RKO (cell line): Measurements from ENCODE around the gene ZNF385A.

Experiments used
- DNase-seq: peaks from one replicate; pipeline ENCODE4 v3.0.0-alpha.2; 2016; ENCODE audit warnings: low spot score

Gene ZNF385A

GRCh38 chr12:54392485-54393206 lies 8.1 kb upstream of the ZNF385A start:
- DNase-seq, result no peak

- DNase-seq, result no peak
Measured at GRCh38 chr12:54390668-54391551, 6.4 kb upstream of the ZNF385A start.

- no peak for DNase-seq
Measured at GRCh38 chr12:54390176-54390667, 5.7 kb upstream of the ZNF385A start.

GRCh38 chr12:54389607-54390175 lies 5.2 kb upstream of the ZNF385A start:
- DNase-seq, result no peak

GRCh38 chr12:54389134-54389508 lies 4.6 kb upstream of the ZNF385A start:
- DNase-seq, result no peak

GRCh38 chr12:54388237-54389133 lies 4.0 kb upstream of the ZNF385A start:
- no peak for DNase-seq

- DNase-seq, result no peak
Measured at GRCh38 chr12:54387114-54387467, 2.6 kb upstream of the ZNF385A start.

GRCh38 chr12:54386403-54387113 lies 2.0 kb upstream of the ZNF385A start:
- no peak for DNase-seq

GRCh38 chr12:54385251-54385914 lies 850 bp upstream of the ZNF385A start:
- no peak for DNase-seq

GRCh38 chr12:54383041-54383609 lies 1.4 kb downstream of the ZNF385A start:
- peak; percentile 87 for DNase-seq

- DNase-seq, result no peak
Measured at GRCh38 chr12:54381136-54381535, 3.4 kb downstream of the ZNF385A start.

GRCh38 chr12:54379398-54380201 lies 4.9 kb downstream of the ZNF385A start:
- DNase-seq, result peak; percentile 91

- DNase-seq, result peak; percentile 61
Measured at GRCh38 chr12:54378796-54379397, 5.6 kb downstream of the ZNF385A start.

GRCh38 chr12:54377797-54378515 lies 6.6 kb downstream of the ZNF385A start:
- DNase-seq, result no peak

GRCh38 chr12:54377007-54377406 lies 7.5 kb downstream of the ZNF385A start:
- no peak for DNase-seq

GRCh38 chr12:54376596-54376995 lies 7.9 kb downstream of the ZNF385A start:
- no peak for DNase-seq

- DNase-seq, result no peak
Measured at GRCh38 chr12:54375259-54375579, 9.3 kb downstream of the ZNF385A start.

GRCh38 chr12:54374562-54375258 lies 9.8 kb downstream of the ZNF385A start:
- no peak for DNase-seq
